IMR-90 (cell line): ENCODE results near the gene SLC6A6. TPM values are rescaled to one million over a fixed set of nuclear protein-coding genes. Genes with fewer than 3 reads are reported as not detected.

Experiments
- ATAC-seq: fragments of 200-7000 bp; cut with Tn5 transposase; 2 replicates; pipeline ENCODE4 v1.9.1; 2020; ENCODE audit warnings: low read depth, mild to moderate bottlenecking, moderate library complexity
- BruUV-seq: library from RNA; stranded (reverse); fragments of 400-500 nt; replicated peaks from 2 replicates; lab custom pipeline; 2021; lab: Mats Ljungman, UMichigan
- CTCF ChIA-PET: fragments of 300-600 bp; formaldehyde crosslinking; extraction: SDS; loops from one replicate; lab custom pipeline; 2021; ENCODE audit warnings: antibody characterized with exemption; lab: Yijun Ruan, JAX
- POLR2A ChIA-PET: fragments of 300-600 bp; sonication (Branson Sonifier 250); formaldehyde crosslinking; loops from one replicate; lab custom pipeline; 2022; ENCODE audit warnings: antibody characterized with exemption; ENCODE audit not compliant: unreplicated experiment; lab: Charles Lee
- DNase-seq: peaks from one replicate; pipeline ENCODE4 v3.0.0; 2013
- H2AFZ ChIP-seq: replicated peaks from 2 replicates; pipeline ENCODE3; 2013; ENCODE audit warnings: low read length, mild to moderate bottlenecking; ENCODE audit not compliant: poor library complexity
- H2AK5ac ChIP-seq: 2 replicates; pipeline ENCODE4 v1.6.1; 2013; ENCODE audit warnings: low read depth, low read length, inconsistent platforms
- H2AK9ac ChIP-seq: replicated peaks from 2 replicates; pipeline ENCODE3; 2013; ENCODE audit warnings: mild to moderate bottlenecking, low read depth, low read length, moderate library complexity; ENCODE audit not compliant: poor library complexity
- H2BK120ac ChIP-seq: 2 replicates; pipeline ENCODE4 v1.6.1; 2013; ENCODE audit warnings: low read depth, low read length, inconsistent platforms
- H2BK15ac ChIP-seq: 3 replicates; pipeline ENCODE4 v1.6.1; 2013; ENCODE audit warnings: low read depth, low read length, inconsistent platforms
- H2BK20ac ChIP-seq: 2 replicates; pipeline ENCODE4 v1.6.1; 2013; ENCODE audit warnings: low read depth, mild to moderate bottlenecking, inconsistent platforms, low read length, moderate library complexity
- H2BK5ac ChIP-seq: 2 replicates; pipeline ENCODE4 v1.6.1; 2013; ENCODE audit warnings: mild to moderate bottlenecking, low read depth, low read length, inconsistent platforms; ENCODE audit not compliant: poor library complexity, severe bottlenecking
- H3K14ac ChIP-seq: replicated peaks from 2 replicates; pipeline ENCODE4 v1.6.1; 2013; ENCODE audit warnings: low read depth, low read length, inconsistent platforms
- H3K18ac ChIP-seq: 2 replicates; pipeline ENCODE4 v1.6.1; 2013; ENCODE audit warnings: low read depth, low read length, control low read depth
- H3K23ac ChIP-seq: 2 replicates; pipeline ENCODE4 v1.6.1; 2013; ENCODE audit warnings: low read depth, low read length, inconsistent platforms
- H3K27ac ChIP-seq: 2 replicates; pipeline ENCODE4 v1.5.1; 2013; ENCODE audit warnings: mild to moderate bottlenecking, control low read depth, low read length; ENCODE audit not compliant: insufficient read depth
- H3K27me3 ChIP-seq: 2 replicates; pipeline ENCODE4 v1.6.1; 2013; ENCODE audit warnings: low read length; ENCODE audit not compliant: control insufficient read depth, insufficient read depth
- H3K36me3 ChIP-seq: 2 replicates; pipeline ENCODE4 v1.6.1; 2013; ENCODE audit warnings: low read length, mixed read lengths; ENCODE audit not compliant: control insufficient read depth, insufficient read depth
- H3K4ac ChIP-seq: 2 replicates; pipeline ENCODE4 v1.6.1; 2013; ENCODE audit warnings: low read depth, low read length, inconsistent platforms
- H3K4me1 ChIP-seq: 2 replicates; pipeline ENCODE4 v1.6.1; 2013; ENCODE audit warnings: low read length, mixed read lengths; ENCODE audit not compliant: control insufficient read depth, insufficient read depth
- H3K4me2 ChIP-seq: 2 replicates; pipeline ENCODE4 v1.6.1; 2013; ENCODE audit warnings: low read depth, mild to moderate bottlenecking, control low read depth, low read length, moderate library complexity
- H3K4me3 ChIP-seq: 2 replicates; pipeline ENCODE4 v1.5.1; 2013; ENCODE audit warnings: low read depth, mild to moderate bottlenecking, control low read depth, low read length, moderate library complexity; ENCODE audit not compliant: insufficient read depth
- H3K56ac ChIP-seq: 2 replicates; pipeline ENCODE4 v1.6.1; 2013; ENCODE audit warnings: low read length, inconsistent platforms; ENCODE audit not compliant: insufficient read depth; ENCODE audit errors: extremely low read depth
- H3K79me1 ChIP-seq, 2 experiments: 2 replicates each; pipeline ENCODE4 v1.6.1; 2013; ENCODE audit warnings: low read length in 2 of 2, inconsistent platforms in 1 of 2, low read depth in 1 of 2
- H3K9ac ChIP-seq: 2 replicates; pipeline ENCODE4 v1.6.1; 2013; ENCODE audit warnings: low read depth, low read length, control low read depth
- H3K9me1 ChIP-seq: 2 replicates; pipeline ENCODE4 v1.6.1; 2013; ENCODE audit warnings: low read length, inconsistent platforms; ENCODE audit not compliant: insufficient read depth
- H3K9me3 ChIP-seq: 2 replicates; pipeline ENCODE4 v1.6.1; 2013; ENCODE audit warnings: low read length; ENCODE audit not compliant: control insufficient read depth, insufficient read depth
- H4K20me1 ChIP-seq: 2 replicates; pipeline ENCODE4 v1.6.1; 2013; ENCODE audit warnings: low read length, inconsistent platforms; ENCODE audit not compliant: insufficient read depth
- H4K5ac ChIP-seq: 2 replicates; pipeline ENCODE4 v1.6.1; 2013; ENCODE audit warnings: mild to moderate bottlenecking, low read depth, low read length, control low read depth
- H4K8ac ChIP-seq, 2 experiments: 2 replicates each; pipeline ENCODE4 v1.6.1; 2013; ENCODE audit warnings: low read depth in 2 of 2, low read length in 2 of 2, control low read depth in 1 of 2, inconsistent platforms in 1 of 2
- H4K91ac ChIP-seq: 2 replicates; pipeline ENCODE4 v1.6.1; 2013; ENCODE audit warnings: low read depth, low read length, inconsistent platforms; ENCODE audit not compliant: insufficient read depth
- BHLHE40 ChIP-seq: fragments of 150-350 bp; IDR thresholded peaks from 2 replicates; pipeline ENCODE4 v1.6.1; 2016; ENCODE audit warnings: mild to moderate bottlenecking, low read depth, low read length
- CEBPB ChIP-seq: IDR thresholded peaks from 2 replicates; pipeline ENCODE4 v1.6.1; 2012; ENCODE audit warnings: low read depth, low read length, improper control_type of control experiment
- CTCF ChIP-seq: conservative IDR thresholded peaks from 2 replicates; pipeline ENCODE4 v1.5.1; 2012; ENCODE audit warnings: mild to moderate bottlenecking, low read depth, low read length, improper control_type of control experiment
- FOS ChIP-seq: fragments of 150-350 bp; IDR thresholded peaks from 2 replicates; pipeline ENCODE4 v1.6.1; 2016; ENCODE audit warnings: low read depth, low read length
- MAZ ChIP-seq: IDR thresholded peaks from 2 replicates; pipeline ENCODE4 v1.6.1; 2012; ENCODE audit warnings: low read depth, mild to moderate bottlenecking, low read length, improper control_type of control experiment, moderate library complexity, borderline replicate concordance
- NFE2L2 ChIP-seq: fragments of 150-350 bp; IDR thresholded peaks from 2 replicates; pipeline ENCODE4 v1.6.1; 2016; ENCODE audit warnings: low read depth, mild to moderate bottlenecking, low read length
- POLR2A ChIP-seq: IDR thresholded peaks from 2 replicates; pipeline ENCODE4 v1.6.1; 2012; ENCODE audit warnings: mild to moderate bottlenecking, low read depth, low read length
- RCOR1 ChIP-seq: IDR thresholded peaks from 2 replicates; pipeline ENCODE4 v1.6.1; 2012; ENCODE audit warnings: mild to moderate bottlenecking, low read length, improper control_type of control experiment; ENCODE audit not compliant: insufficient replicate concordance
- RFX5 ChIP-seq: IDR thresholded peaks from 2 replicates; pipeline ENCODE4 v1.8.0; 2012; ENCODE audit warnings: low read depth, mild to moderate bottlenecking, low read length, moderate library complexity
- SMC3 ChIP-seq: fragments of 150-350 bp; IDR thresholded peaks from 2 replicates; pipeline ENCODE4 v1.6.1; 2016; ENCODE audit warnings: low read depth, mild to moderate bottlenecking, antibody characterized with exemption, low read length, moderate library complexity
- WGBS, 2 experiments: methylation state at CpG; one replicate each; pipeline versions ENCODE4 v1.1.5 to v1.1.7; 2013; ENCODE audit warnings: missing lambda C conversion rate in 2 of 2; ENCODE audit not compliant: insufficient read length in 1 of 2; ENCODE audit errors: extremely low coverage in 2 of 2; 5-methylcytosine and 5-hydroxymethylcytosine counted together
- dilution Hi-C: fragments of 300-500 bp; cut with HindIII; formaldehyde crosslinking; loops from one replicate; pipeline ENCODE4 v1.14.3; 2018; ENCODE audit warnings: low sequenced_read_pairs; ENCODE audit not compliant: unreplicated experiment
- in situ Hi-C: fragments of 300-500 bp; cut with MboI; formaldehyde crosslinking; loops from 3 replicates; pipeline ENCODE4 v1.14.3; 2019; ENCODE audit warnings: low sequenced_read_pairs, inconsistent platforms, mixed read lengths
- intact Hi-C: fragments of 100-400 bp; cut with micrococcal nuclease; formaldehyde crosslinking; loops from 2 replicates; pipeline ENCODE4 v1.10.0; 2022
- polyA plus RNA-seq, 3 experiments: library from polyadenylated mRNA; depleted of rRNA; stranded (reverse); fragments of >200 nt; gene quantifications; 2 replicates each; pipeline ENCODE4 v1.2.3, GENCODE V29; 2012; ENCODE audit warnings: low replicate concordance in 1 of 3
- total RNA-seq: library from RNA; depleted of rRNA; stranded (reverse); fragments of >200 nt; gene quantifications from 2 replicates; pipeline ENCODE4 v1.2.3, GENCODE V29; 2012
- TF ChIP-seq, protein P1 (sequence below): fragments of 150-350 bp; IDR thresholded peaks from 2 replicates; pipeline ENCODE4 v1.6.1; 2016; ENCODE audit warnings: low read depth, mild to moderate bottlenecking, low read length, moderate library complexity, borderline replicate concordance

Gene SLC6A6
- total and polyA plus RNA-seq, 2 of the 4 experiments (the other 2 are of a cell fraction): 29.9 to 39.4 TPM

GRCh38 chr3:14444380-14444779, 42.0 kb downstream of the SLC6A6 start:
- H3K23ac ChIP-seq: no peak overlapping the region
- in situ Hi-C loops (no loop called here), intact Hi-C loops (no loop called here), dilution Hi-C loops (no loop called here)
- no TSS peak for BruUV-seq
- peaks cover 19% of the 10 kb centered on the region for H3K4me1 ChIP-seq
- H2BK120ac ChIP-seq: no peak overlapping the region
- ChIA-PET POLR2A (no interaction called here), CTCF (no interaction called here)
- H3K9me1 ChIP-seq: peaks cover 21% of the 10 kb centered on the region
- no peak overlapping the region for H2AFZ ChIP-seq
- ATAC-seq: no peak
- H2AK9ac ChIP-seq: no peak overlapping the region
- no peak overlapping the region for H3K4me2 ChIP-seq
- no peak overlapping the region for H3K4me3 ChIP-seq
- H2BK15ac ChIP-seq: no peak overlapping the region
- no peak for DNase-seq
- peaks cover 34% of the 10 kb centered on the region for H4K20me1 ChIP-seq
- no peak overlapping the region for H4K8ac ChIP-seq
- 100% methylated on average over 1 of the region's 6 CpGs; no CpG with 5 or more reads in 1 of the 2 experiments for WGBS, 2 experiments
- no peak overlapping the region for H4K91ac ChIP-seq
- H3K27me3 ChIP-seq: no peaks in the 10 kb centered on the region
- H3K4ac ChIP-seq: no peak overlapping the region
- no peak overlapping the region for H3K27ac ChIP-seq
- H3K9me3 ChIP-seq: no peaks in the 10 kb centered on the region
- H2BK20ac ChIP-seq: no peak overlapping the region
- no peak overlapping the region for H3K9ac ChIP-seq
- H3K14ac ChIP-seq: no peak overlapping the region
- peaks cover 37 to 51% of the 10 kb centered on the region in 2 experiments for H3K79me1 ChIP-seq
- H4K5ac ChIP-seq: no peak overlapping the region
- peaks cover 41% of the 10 kb centered on the region for H3K36me3 ChIP-seq
- no peak overlapping the region for H3K56ac ChIP-seq
- H3K18ac ChIP-seq: no peak overlapping the region
- no peak overlapping the region for H2BK5ac ChIP-seq
- TF ChIP-seq FOS: no peak
- TF ChIP-seq POLR2A: no peak
- no peak for TF ChIP-seq MAZ
- TF ChIP-seq RCOR1: no peak
- TF ChIP-seq CTCF: no peak
- TF ChIP-seq RFX5: no peak
- TF ChIP-seq BHLHE40: no peak
- TF ChIP-seq NFE2L2: no peak
- TF ChIP-seq, protein P1, sequence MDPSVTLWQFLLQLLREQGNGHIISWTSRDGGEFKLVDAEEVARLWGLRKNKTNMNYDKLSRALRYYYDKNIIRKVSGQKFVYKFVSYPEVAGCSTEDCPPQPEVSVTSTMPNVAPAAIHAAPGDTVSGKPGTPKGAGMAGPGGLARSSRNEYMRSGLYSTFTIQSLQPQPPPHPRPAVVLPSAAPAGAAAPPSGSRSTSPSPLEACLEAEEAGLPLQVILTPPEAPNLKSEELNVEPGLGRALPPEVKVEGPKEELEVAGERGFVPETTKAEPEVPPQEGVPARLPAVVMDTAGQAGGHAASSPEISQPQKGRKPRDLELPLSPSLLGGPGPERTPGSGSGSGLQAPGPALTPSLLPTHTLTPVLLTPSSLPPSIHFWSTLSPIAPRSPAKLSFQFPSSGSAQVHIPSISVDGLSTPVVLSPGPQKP: no peak
- no peak for TF ChIP-seq CEBPB
- no peak for TF ChIP-seq SMC3
- no peak overlapping the region for H2AK5ac ChIP-seq
